ENCODE data around the gene SBF2.
"Not testable (repeated sequence)": the region's sequence is repeated elsewhere in the genome, so short reads cannot be mapped to it uniquely, and the experiment has no call there.

The SBF2 gene

DNA sequence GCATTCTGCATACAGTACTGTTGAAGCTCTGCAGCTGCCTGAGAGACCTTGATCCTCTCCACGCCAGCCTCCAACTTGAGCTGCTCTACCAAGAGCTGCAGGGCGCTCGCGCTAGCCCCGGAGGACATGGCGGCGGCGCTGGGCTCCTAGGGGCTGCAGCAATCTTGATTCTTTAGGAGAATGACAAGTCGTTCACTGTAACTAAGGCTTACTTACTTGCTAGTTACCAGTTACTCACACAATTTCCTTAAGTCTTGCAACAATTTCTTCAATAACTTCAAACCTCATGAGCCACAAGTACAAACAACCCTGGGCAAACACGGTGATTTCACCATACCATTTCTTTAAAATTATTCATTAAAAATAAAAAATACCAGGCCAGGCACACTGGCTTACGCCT is 21.9 kb downstream of the SBF2 start:
- in situ Hi-C loops (cut with MboI; ENCODE audit: low sequenced_read_pairs), result no loop called here

DNA sequence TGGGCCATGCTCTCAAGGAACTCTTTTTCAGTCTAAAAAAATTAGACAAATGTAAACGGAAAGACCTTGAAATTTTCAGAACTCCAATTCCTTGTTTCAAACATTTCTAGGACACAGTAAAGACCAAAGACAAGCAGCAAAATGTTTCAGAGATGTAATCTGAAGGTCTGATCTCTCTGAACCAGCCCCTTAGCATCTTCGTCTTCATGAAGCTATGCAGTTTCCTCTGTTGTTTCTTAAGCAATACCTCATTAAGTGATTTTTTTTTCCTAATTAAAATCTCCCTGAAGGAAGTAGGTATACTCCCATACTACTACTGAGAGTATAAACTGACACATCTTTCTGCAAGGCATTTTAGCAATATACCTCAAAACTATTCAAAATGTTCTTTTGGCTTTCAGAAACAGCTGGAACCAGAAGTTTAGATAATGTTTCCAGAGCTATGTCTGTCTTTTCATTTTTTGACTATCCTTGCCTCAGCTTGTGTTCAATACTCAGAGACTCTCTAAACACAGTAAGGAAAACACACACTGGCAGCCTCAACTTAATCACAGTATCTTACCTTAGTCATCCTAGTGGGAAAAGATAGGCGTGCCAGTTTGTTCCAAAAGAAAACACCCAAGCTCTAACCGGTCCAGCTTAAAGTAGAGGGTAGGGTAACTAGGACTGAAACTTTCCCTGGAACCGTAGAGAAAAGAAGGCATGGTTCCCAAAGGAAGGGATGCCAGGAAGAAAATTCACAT is 25.1 kb downstream of the SBF2 start:
- in situ Hi-C loops (cut with MboI; ENCODE audit: low sequenced_read_pairs), result no loop called here

DNA sequence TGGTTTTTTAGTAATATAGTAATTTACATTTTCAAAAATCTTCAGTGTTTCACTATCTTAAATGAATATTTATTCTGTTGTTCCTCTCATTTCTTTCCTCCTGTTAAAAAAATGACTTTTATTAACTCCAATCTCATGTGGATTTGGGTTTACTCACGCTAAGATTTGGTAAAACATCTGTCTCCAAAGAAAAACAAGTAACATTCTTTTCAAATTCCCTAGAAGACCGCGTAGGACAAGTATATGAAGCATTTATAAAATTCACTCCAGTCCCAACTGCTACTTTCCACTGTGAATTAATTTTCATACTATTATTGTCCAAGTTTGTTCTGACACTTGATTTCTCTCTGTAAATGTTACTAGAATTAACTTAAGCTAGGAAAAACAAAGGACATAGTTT is 26.2 kb downstream of the SBF2 start:
- in situ Hi-C loops (cut with MboI; ENCODE audit: low sequenced_read_pairs), result no loop called here

DNA sequence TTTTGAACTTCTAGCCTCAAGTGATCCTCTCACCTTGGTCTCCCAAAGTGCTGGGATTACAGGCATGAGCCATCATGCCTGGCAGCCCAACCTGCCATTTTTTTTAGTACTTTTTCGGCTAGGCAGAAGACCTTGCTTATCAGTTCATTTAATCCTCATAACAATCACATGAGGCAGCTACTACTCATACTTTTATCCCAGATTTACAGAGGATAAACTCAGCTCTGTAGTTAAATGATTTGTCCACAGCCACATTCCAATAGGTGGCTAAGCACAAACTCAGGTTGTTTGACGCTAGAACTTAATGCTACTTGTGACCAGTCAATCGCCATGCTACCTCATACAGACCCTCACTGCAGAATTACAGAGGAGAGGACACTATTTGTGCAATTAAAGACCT is 28.1 kb downstream of the SBF2 start:
- in situ Hi-C loops (cut with MboI; ENCODE audit: low sequenced_read_pairs), result no loop called here

DNA sequence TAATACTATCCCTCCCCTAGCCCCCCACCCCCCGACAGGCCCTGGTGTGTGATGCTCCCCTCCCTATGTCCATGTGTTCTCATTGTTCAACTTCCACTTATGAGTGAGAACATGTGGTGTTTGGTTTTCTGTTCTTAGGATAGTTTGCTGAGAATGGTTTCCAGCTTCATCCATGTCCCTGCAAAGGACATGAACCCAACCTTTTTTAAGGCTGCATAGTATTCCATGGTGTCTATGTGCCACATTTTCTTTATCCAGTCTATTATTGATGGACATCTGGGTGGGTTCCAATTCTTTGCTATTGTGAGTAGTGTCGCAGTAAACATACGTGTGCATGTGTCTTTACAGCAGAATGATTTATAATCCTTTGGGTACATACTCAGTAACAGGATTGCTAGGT is 29.3 kb downstream of the SBF2 start:
- in situ Hi-C loops (cut with MboI; ENCODE audit: low sequenced_read_pairs), result not testable (repeated sequence)

DNA sequence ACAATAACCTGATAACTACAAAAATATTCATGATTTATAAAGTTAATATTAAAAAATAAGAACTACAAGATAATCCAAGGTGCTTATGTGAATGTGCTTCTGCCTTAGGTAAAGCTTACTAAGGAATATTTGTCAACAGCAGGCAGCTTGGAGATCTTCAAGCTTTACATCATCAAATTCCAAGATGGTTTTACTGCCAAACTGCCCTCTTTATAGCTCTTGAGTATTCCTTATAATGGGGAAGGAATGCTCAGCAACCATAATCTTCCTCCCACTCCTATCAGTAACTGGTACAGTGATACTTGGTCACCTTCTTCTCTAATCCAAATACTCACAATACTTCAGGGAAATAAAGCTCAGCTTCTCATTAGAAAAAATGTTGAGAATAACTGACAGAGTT is 30.1 kb downstream of the SBF2 start:
- in situ Hi-C loops (cut with MboI; ENCODE audit: low sequenced_read_pairs), result no loop called here

DNA sequence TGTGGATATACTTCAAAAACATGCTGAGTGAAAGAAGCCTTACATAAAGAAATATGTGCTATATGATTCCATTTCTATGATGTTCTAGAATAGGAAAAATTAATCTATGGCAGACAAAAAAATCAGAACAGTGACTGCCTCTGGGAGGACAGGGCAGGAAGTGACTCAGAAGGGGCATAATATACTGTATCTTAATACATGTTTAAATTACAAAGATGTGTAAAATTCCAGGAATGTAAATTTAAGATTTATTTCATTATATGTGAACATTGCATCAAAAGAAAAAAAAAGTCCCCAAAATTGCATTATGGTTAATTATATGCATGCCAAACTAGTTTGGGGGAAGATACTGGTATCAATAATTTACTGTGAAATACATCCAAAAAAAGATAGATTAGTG is 32.2 kb downstream of the SBF2 start:
- in situ Hi-C loops (cut with MboI; ENCODE audit: low sequenced_read_pairs), result no loop called here

DNA sequence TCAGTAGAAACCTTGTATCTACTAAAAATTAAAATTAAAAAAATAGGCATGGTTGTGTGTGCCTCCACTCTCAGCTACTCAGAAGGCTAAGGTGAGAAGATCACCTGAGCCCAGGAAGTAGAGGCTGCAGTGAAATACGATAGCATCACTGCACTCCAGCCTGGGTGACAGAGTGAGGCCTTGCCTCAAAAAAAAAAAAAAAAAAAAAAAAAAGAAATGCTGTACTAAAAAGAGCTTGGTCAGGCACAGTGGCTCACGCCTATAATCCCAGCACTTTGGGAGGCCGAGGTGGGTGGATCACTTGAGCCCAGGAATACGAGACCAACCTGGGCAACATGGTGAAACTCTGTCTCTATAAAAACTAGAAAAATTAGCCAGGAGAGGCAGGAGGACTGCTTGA is 36.5 kb downstream of the SBF2 start:
- in situ Hi-C loops (cut with MboI; ENCODE audit: low sequenced_read_pairs), result no loop called here

DNA sequence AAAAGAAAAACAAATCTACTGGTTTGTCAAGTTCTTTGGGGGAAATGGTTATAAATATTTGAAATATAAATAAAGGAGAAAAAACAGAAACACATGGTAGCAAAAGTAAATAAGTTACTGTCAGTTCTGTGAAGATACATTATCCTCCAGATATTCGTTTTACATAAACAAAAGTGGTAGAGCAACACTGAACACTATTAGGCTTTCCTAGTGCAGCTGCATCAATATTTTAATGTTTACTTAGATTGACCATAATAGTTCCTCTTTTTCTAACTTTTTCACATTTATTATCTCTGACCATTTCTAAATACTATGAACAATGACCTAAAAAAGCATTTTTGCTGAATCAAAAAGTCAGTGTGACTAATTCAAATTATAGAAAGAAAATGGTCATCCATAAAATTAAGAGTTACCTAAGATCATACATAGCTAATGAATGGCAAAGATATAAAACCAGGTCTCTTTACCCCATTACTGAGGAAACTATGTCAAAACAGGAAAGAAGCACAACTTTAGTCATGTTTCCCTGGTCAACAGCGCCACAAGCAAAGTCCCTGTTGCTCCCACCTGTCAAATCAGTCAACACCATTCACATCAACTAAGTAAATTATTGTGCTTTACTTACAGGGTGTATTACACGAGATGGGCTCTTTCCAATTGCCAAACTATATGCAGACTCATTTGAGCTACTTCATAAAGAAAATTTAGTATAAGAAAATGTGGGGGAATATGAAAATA is 38.5 kb downstream of the SBF2 start:
- in situ Hi-C loops (cut with MboI; ENCODE audit: low sequenced_read_pairs), result no loop called here

DNA sequence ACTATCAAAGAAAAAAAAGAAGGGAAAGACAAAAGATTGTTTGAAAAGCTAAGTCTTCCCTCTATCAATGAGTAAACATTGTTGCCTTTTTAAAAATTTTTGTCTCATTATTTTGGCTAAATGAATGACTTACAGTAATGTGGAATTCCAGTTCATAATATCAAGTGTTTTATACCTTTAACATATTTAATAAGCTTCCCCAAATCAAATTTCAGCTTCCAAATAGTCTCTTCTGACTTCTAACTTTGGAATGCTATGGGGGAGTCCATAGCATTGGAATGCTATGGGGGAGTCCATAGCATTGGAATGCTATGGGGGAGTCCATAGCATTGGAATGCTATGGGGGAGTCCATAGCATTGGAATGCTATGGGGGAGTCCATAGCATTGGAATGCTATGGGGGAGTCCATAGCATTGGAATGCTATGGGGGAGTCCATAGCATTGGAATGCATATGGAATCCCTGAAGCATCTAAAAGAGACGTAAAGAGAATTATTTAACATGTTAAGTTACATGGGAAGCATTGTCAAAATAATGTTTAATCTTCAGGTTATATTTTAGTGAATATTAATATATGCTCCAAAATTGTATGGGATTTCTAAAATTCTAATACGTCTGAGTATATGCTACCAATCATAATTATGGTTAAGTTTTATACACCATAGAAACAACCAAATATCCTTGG is 44.4 kb downstream of the SBF2 start:
- in situ Hi-C loops (cut with MboI; ENCODE audit: low sequenced_read_pairs), result not testable (repeated sequence)

DNA sequence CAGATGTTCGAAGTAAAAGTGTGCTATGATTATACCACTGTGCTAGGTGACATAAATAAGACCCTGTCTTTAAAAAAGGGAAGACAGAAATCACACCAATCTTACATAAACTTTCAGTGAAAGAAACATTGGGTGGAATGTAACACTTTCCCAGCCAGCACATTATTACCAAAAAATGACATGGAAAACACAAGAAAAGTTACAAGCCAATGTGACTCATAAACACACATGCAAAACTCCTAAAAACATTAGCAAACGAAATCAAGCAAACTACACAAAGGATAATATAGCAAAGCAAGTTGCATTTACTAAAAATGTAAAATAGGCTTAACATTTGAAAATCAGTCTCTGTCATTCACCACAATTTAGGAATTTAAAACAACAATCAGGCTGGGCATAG is 47.0 kb downstream of the SBF2 start:
- in situ Hi-C loops (cut with MboI; ENCODE audit: low sequenced_read_pairs), result no loop called here

DNA sequence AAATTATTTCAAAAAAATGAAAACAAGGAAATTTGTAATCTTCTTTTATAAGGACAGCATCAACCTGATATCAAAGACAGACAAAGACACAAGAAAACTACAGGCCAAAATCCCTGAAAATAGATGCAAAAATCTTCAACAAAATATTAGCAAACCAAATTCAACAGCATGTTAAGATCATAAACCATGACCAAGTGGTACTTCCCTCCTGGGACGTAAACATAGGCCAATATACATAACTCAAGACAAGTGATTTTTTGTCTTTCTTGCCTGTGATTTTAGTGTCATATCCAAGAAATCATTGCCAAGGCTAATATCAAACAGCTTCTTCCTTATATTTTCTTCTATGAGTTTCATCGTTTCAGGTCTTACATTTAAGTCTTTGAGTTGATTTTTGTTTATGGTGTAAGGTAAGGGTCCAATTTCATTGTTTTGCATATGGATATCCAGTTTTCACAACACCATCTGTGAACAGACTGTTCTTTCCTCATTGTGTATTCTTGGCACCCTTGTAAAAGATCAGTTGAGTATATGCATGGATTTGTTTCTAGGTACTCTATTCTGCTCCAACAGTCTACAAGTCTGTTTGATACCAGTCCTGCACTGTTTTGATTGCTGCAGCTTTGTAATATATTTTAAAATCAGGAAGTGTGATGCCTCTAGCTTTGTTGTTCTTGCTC is 50.0 kb downstream of the SBF2 start:
- in situ Hi-C loops (cut with MboI; ENCODE audit: low sequenced_read_pairs), result no loop called here

DNA sequence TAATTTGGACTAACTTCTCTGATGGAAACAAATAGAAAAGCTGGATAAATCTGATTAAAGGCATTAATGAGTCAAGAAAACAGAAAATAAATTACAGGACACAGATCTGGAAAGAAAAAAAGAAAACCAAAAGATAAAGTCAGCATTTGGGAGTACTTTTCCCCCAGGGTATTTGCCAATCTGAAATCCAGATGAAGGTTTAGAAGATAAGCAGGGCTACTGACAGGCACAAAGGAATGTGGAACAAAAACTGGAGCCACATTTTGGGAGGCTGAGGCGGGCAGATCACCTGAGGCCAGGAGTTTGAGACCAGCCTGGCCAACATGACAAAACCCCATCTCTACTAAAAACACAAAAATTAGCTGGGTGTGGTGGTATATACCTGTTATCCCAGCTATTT is 57.2 kb downstream of the SBF2 start:
- in situ Hi-C loops (cut with MboI; ENCODE audit: low sequenced_read_pairs), result no loop called here

DNA sequence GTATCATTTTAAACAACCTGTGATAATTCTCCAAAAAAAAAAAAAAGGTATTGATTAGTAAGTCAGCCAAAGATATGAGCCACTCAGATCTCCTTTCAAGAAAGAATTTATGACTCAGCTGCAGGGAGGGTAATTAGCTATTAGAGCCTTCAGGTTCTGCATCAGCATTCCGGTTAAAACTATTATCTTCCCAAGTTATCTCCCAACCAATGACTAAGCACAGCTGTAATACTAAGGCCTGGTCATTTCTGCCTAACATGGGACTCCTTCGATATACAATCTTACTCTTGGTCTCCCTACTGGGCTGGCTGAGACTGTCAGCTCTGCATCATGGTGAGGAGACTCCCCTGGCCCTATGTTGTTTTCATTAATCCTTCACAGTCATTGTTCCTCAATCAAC is 60.4 kb downstream of the SBF2 start:
- in situ Hi-C loops (cut with MboI; ENCODE audit: low sequenced_read_pairs), result no loop called here

DNA sequence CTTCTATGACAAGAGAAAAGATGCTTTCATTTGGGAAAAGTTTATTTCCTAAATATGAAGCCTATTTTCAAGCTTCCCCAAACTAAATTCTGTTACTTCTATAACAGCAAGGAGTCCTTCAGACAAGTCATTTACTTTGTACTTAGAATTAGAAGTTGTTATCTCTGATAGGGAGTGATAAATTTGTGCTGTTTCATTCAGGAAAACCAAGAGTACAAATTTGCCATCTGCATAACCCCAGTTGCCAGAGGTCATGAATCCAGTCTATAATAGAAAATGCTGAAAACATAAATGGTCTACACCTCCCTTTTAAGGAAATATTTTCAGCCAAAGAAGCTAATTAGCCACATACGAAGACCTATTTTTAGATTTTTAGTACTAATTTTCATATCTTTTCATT is 61.3 kb downstream of the SBF2 start:
- in situ Hi-C loops (cut with MboI; ENCODE audit: low sequenced_read_pairs), result no loop called here

DNA sequence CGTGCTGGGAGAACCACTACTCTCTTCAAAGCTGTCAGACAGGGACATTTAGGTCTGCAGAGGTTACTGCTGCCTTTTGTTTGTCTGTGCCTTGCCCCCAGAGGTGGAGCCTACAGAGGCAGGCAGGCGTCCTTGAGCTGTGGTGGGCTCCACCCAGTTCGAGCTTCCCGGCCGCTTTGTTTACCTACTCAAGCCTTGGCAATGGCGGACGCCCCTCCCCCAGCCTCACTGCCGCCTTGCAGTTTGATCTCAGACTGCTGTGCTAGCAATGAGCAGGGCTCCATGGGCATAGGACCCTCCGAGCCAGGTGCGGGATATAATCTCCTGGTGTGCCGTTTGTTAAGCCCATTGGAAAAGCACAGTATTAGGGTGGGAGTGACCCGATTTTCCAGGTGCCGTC is 62.2 kb downstream of the SBF2 start:
- in situ Hi-C loops (cut with MboI; ENCODE audit: low sequenced_read_pairs), result not testable (repeated sequence)

DNA sequence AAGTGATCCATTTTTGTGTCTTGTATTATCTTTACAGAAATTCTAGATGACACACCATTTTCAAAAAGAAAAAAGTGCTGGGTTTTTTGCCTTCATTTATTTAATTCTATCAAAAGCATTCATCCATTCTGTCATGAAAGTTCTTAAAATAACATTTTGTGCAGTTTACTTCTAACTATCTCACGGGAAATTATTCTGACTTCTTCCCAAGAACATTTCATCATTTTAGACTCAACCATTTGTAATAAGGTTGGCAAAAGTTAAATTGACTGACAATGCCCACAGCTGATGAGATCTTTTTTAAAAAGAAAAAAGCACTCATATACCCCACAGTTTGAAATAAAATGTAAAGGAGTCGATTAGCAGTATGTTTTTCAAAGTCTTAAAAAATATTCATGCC is 68.5 kb downstream of the SBF2 start:
- in situ Hi-C loops (cut with MboI; ENCODE audit: low sequenced_read_pairs), result no loop called here

DNA sequence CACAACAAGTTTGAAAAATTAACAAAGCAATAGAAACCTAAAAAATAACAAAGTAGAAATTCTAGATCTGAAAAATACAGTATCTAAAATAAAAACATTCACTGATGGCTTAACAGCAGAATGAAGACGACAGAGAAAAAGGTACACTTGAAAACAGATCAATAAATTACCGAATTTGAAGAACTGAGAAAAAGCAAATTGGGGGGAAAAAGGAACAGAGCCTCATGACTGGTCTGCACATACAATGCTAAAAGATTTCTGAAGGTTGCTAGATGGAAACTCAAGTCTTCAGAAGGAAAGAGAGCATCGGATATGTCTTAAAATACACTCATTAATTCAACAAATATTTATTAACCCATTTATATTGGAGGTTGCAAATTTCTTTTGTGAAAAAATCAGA is 71.6 kb downstream of the SBF2 start:
- in situ Hi-C loops (cut with MboI; ENCODE audit: low sequenced_read_pairs), result no loop called here

DNA sequence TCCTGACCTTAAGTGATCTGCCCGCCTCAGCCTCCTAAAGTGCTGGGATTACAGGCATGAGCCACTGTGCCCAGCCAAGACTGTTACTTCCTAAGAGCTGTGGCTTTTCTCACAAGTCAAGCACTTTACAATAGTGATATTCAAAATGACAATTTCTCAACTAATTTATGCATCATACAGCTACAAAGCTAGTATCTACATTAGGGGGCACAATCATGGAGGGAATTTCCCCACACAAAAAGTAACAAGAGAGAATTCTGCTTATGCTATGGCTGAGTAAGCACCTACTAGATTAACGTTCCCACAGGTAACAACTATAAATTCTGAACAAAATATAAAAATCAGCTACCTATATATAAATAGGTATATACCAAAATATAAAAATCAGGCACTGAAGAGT is 72.7 kb downstream of the SBF2 start:
- in situ Hi-C loops (cut with MboI; ENCODE audit: low sequenced_read_pairs), result no loop called here

DNA sequence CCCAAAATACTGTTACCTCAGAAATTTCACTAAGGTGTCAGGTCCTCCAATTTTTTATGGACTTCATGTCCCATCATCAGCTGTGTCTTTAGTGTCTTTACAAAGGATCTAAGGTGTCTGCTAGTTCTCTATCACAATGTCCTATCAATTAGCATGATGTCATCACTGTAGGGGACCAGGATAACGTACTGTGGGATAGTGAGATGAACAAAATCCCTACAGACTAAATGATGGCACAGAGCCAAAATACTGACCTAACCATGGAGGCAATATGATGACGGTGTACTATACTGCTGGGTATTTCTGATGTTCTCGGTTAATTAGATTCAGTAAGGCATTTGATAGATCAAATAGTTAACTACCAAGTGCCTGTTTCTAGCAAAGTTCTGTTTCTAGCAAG is 82.5 kb downstream of the SBF2 start:
- in situ Hi-C loops (cut with MboI; ENCODE audit: low sequenced_read_pairs), result no loop called here

DNA sequence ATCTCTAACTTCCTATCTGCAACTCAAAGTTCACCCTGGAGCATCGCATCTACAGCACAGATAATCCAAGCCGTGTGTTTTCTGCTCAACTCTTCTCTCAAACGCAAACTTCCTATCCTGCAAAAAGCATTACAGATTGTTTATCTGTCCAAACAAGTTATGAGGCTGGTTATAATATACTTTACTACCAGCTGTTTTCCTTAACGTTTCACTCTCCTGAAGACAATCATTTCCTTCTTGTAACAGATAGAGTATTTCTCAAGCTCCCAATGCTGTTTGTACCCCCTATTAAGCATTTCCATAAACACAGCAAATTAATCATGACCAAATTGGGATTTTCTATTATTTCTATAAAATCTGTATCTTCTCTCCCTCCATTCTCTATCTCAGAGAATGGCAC is 84.7 kb downstream of the SBF2 start:
- in situ Hi-C loops (cut with MboI; ENCODE audit: low sequenced_read_pairs), result no loop called here

DNA sequence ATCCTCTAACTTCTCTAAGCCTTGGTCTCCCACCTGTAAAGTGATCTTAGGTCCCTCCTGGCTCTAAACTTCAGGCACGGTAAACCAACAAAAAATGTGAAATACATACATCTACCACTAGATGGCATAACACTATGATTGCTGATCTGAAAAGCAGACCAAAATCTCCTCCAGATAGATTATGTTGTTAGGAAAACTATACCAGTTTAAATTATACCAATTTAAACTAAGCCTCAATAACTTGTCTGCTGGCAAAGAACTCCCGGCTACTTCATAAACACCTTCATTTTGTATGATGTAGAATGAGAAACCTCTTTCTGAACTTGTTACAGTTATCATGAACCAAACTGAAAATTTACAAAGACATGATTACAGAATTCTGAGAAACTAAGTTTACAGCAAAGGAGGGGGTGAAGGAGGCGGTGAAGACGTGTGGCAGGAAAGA is 85.9 kb downstream of the SBF2 start:
- in situ Hi-C loops (cut with MboI; ENCODE audit: low sequenced_read_pairs), result no loop called here

Data from HL-60/S4 (cell line).